ENCODE data around the gene RFC1.
"Not testable (repeated sequence)": the region's sequence is repeated elsewhere in the genome, so short reads cannot be mapped to it uniquely, and the experiment has no call there.

DNA sequence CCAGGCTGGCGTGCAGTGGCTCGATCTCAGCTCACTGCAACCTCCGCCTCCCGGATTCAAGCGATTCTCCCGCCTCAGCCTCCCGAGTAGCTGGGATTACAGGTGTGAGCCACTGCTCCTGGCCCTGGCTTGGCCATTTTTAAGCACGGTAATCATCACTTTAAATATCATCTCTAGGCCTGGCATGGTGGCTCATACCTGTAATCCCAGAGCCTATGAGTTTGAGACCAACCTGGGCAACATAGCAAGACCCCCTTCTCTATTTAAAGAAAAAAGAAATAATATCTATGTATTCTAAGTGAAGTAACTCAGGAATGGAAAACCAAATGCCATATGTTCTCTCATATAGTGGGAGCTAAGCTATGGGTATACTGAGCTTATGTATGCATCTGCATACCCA is 45.4 kb upstream of the RFC1 start:
- TF ChIP-seq, protein P1, sequence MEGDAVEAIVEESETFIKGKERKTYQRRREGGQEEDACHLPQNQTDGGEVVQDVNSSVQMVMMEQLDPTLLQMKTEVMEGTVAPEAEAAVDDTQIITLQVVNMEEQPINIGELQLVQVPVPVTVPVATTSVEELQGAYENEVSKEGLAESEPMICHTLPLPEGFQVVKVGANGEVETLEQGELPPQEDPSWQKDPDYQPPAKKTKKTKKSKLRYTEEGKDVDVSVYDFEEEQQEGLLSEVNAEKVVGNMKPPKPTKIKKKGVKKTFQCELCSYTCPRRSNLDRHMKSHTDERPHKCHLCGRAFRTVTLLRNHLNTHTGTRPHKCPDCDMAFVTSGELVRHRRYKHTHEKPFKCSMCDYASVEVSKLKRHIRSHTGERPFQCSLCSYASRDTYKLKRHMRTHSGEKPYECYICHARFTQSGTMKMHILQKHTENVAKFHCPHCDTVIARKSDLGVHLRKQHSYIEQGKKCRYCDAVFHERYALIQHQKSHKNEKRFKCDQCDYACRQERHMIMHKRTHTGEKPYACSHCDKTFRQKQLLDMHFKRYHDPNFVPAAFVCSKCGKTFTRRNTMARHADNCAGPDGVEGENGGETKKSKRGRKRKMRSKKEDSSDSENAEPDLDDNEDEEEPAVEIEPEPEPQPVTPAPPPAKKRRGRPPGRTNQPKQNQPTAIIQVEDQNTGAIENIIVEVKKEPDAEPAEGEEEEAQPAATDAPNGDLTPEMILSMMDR (IDR thresholded peaks at IDR 0.05; ENCODE audit: insufficient read depth, low read length), result not testable (repeated sequence)
- TF ChIP-seq, protein P2, sequence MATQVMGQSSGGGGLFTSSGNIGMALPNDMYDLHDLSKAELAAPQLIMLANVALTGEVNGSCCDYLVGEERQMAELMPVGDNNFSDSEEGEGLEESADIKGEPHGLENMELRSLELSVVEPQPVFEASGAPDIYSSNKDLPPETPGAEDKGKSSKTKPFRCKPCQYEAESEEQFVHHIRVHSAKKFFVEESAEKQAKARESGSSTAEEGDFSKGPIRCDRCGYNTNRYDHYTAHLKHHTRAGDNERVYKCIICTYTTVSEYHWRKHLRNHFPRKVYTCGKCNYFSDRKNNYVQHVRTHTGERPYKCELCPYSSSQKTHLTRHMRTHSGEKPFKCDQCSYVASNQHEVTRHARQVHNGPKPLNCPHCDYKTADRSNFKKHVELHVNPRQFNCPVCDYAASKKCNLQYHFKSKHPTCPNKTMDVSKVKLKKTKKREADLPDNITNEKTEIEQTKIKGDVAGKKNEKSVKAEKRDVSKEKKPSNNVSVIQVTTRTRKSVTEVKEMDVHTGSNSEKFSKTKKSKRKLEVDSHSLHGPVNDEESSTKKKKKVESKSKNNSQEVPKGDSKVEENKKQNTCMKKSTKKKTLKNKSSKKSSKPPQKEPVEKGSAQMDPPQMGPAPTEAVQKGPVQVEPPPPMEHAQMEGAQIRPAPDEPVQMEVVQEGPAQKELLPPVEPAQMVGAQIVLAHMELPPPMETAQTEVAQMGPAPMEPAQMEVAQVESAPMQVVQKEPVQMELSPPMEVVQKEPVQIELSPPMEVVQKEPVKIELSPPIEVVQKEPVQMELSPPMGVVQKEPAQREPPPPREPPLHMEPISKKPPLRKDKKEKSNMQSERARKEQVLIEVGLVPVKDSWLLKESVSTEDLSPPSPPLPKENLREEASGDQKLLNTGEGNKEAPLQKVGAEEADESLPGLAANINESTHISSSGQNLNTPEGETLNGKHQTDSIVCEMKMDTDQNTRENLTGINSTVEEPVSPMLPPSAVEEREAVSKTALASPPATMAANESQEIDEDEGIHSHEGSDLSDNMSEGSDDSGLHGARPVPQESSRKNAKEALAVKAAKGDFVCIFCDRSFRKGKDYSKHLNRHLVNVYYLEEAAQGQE (IDR thresholded peaks at IDR 0.05; ENCODE audit: insufficient replicate concordance, low read depth), result not testable (repeated sequence)

All from HL-60 (cell line).